ENCODE results near the gene COL9A3.
A peak's percentile ranks its signal among the peaks of the same experiment; 100 is the strongest.

Gene COL9A3

DNA sequence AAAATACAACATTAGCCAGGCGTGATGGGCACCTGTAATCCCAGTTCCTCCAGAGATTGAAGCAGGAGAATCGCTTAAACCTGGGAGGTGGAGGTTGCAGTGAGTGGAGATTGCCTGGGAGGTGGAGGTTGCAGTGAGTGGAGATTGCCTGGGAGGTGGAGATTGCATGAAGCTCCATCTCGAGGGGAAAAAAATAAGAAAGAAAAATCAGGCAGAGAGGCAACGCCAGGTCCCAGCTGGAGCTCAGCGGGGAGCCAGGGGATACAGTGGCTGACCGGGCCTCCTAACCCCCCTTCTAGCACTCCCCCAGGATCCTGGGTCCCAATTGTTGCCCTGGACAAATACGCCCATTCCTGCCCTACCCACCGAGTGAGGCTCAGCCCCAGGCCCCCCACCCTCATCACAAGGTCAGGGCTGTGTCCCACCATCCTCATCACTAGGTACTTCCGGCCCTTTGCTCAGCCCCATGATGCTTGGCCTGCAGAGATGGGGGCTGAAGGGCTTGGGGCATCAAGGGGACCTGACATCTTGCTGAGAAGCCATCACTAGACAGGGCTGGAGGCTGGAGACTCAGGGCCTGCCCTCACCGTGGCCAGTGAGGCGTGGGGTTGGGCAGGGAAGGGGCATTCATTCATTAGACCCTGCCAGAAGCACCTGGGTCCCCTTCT is 10.3 kb upstream of the COL9A3 start:
- H3K4me3 ChIP-seq (ENCODE audit: low read length): peak overlapping the region; percentile 68; the same call in 1 of the 2 replicates
- no peak for DNase-seq (ENCODE audit: low read depth, low spot score)

GRCh38 chr20:62807444-62808210 is 9.2 kb upstream of the COL9A3 start:
- no peak for DNase-seq (ENCODE audit: low read depth, low spot score)
- no peak overlapping the region for H3K4me3 ChIP-seq (ENCODE audit: low read length)

DNA sequence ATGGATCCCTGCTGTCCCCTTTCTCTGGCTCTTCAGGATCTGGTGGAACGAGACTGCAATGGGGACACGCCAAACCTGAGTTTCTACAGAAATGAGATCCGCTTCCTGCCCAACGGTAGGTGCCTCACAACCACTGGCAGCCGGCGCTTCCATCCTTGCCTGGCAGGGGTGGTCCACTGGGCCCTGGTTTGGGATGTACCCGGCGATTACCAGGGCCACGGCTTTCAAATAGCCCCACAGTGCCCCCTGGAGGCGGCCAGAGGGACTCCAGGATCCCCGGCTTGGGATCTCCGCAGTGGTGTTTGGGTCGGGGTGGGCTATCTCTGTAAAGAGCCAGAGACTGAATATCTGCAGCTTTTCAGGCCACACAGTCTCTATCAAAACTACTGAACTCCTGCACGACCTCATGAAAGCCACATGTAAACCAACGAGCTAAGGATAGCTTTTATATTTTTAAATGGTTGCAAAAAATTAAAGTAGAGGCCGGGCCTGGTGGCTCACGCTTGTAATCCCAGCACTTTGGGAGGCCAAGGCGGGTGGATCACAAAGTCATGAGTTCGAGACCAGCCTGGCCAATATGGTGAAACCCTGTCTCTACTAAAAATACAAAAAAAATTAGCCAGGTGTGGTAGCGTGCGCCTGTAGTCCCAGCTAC is 8.5 kb upstream of the COL9A3 start:
- H3K4me3 ChIP-seq (ENCODE audit: low read length): no peak overlapping the region
- no peak for DNase-seq (ENCODE audit: low read depth, low spot score)

GRCh38 chr20:62809530-62810428 is 7.1 kb upstream of the COL9A3 start:
- DNase-seq (ENCODE audit: low read depth, low spot score): no peak
- no peak overlapping the region for H3K4me3 ChIP-seq (ENCODE audit: low read length)

- no peak for DNase-seq (ENCODE audit: low read depth, low spot score)
- H3K4me3 ChIP-seq (ENCODE audit: low read length): no peak overlapping the region
Observed at GRCh38 chr20:62811320-62811719, 5.5 kb upstream of the COL9A3 start.

DNA sequence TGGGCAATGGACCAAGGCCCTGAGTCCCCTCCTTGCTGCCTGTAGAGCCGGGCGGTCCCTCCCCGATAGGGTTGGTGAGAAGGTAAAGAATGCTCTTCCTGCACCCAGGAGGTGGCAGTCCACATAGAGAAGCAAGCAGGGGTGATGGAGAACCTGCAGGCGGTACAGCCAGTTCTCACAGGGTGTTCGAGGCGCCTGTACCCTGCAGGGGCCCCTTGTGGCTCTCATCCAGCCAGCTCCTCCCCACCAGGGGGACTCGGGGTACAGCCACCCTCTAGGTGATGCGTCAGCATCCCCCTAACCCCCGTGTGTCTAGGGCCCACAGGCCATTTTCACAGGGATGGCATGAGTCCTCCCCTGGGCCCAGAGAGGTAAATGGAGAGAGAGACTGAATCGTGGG is 5.1 kb upstream of the COL9A3 start:
- no peak for DNase-seq (ENCODE audit: low read depth, low spot score)
- no peak overlapping the region for H3K4me3 ChIP-seq (ENCODE audit: low read length)

DNA sequence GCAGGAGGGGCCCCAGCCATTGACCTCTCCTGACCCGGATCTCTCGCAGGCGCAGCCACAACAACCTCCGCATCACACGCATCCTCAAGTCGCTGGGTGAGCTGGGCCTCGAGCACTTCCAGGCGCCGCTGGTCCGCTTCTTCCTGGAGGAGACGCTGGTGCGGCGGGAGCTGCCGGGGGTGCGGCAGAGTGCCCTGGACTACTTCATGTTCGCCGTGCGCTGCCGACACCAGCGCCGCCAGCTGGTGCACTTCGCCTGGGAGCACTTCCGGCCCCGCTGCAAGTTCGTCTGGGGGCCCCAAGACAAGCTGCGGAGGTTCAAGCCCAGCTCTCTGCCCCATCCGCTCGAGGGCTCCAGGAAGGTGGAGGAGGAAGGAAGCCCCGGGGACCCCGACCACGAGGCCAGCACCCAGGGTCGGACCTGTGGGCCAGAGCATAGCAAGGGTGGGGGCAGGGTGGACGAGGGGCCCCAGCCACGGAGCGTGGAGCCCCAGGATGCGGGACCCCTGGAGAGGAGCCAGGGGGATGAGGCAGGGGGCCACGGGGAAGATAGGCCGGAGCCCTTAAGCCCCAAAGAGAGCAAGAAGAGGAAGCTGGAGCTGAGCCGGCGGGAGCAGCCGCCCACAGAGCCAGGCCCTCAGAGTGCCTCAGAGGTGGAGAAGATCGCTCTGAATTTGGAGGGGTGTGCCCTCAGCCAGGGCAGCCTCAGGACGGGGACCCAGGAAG is 4.5 kb upstream of the COL9A3 start:
- DNase-seq (ENCODE audit: low read depth, low spot score): no peak
- H3K4me3 ChIP-seq (ENCODE audit: low read length): no peak overlapping the region

DNA sequence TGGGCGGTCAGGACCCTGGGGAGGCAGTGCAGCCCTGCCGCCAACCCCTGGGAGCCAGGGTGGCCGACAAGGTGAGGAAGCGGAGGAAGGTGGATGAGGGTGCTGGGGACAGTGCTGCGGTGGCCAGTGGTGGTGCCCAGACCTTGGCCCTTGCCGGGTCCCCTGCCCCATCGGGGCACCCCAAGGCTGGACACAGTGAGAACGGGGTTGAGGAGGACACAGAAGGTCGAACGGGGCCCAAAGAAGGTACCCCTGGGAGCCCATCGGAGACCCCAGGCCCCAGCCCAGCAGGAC is 4.0 kb upstream of the COL9A3 start:
- H3K4me3 ChIP-seq (ENCODE audit: low read length): no peak overlapping the region
- DNase-seq (ENCODE audit: low read depth, low spot score): no peak

- no peak for DNase-seq (ENCODE audit: low read depth, low spot score)
Observed at GRCh38 chr20:62813588-62813987, 3.3 kb upstream of the COL9A3 start.

DNA sequence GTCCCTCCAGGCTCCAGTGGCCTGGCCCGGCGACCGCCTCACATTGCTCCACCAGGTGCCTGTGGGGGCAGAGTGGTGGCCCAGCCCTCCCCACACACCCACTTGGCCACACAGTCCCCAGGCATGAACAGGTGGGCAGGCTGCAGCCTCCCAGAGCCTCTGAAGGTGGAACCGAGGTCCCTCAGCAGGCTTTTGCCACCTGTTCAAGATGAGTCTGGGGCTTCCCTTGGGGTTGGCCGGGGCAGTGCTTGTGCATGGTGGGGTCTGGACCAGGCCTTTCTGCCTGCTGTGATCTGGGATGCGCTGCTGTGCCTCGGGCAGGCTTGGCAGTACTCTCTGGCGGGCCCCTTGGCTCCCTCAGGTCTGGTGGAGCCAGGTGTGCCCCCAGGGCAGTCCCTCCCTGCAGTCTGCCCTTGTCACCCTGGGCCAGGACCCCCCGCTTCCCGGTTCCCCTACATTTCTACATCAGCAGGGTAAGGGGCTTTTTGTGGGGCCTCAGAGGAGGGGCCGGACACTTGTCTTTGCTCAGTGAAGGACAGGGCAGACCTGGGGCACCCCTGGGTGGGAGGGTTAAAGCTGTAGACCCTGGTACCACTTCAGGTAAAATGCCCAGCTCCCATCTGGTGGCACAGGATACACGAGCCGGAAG is 2.7 kb upstream of the COL9A3 start:
- no peak for DNase-seq (ENCODE audit: low read depth, low spot score)
- H3K4me3 ChIP-seq (ENCODE audit: low read length): no peak overlapping the region

More at GRCh38 chr20:62813588-62813987, 3.3 kb upstream of the COL9A3 start:
- H3K4me3 ChIP-seq (ENCODE audit: low read length): no peak overlapping the region

DNA sequence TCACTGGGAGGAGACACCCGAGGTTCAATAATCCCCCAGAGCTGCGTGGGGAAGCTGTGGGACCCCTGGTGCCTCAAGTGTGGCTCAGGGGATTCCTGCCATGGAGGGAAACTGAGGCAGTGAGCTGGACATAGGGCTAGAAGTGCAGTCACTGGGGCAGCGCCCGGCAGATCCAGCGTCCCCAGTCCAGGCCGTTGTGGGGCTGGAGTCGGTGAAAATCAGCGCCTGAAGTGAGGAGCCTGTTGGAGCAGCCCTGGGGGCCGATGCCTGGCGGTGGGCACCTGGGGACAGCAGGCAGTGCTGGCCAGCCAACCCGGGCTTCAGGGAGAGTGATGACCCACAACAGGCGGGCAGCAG is 2.2 kb upstream of the COL9A3 start:
- no peak for DNase-seq (ENCODE audit: low read depth, low spot score)
- no peak overlapping the region for H3K4me3 ChIP-seq (ENCODE audit: low read length)

DNA sequence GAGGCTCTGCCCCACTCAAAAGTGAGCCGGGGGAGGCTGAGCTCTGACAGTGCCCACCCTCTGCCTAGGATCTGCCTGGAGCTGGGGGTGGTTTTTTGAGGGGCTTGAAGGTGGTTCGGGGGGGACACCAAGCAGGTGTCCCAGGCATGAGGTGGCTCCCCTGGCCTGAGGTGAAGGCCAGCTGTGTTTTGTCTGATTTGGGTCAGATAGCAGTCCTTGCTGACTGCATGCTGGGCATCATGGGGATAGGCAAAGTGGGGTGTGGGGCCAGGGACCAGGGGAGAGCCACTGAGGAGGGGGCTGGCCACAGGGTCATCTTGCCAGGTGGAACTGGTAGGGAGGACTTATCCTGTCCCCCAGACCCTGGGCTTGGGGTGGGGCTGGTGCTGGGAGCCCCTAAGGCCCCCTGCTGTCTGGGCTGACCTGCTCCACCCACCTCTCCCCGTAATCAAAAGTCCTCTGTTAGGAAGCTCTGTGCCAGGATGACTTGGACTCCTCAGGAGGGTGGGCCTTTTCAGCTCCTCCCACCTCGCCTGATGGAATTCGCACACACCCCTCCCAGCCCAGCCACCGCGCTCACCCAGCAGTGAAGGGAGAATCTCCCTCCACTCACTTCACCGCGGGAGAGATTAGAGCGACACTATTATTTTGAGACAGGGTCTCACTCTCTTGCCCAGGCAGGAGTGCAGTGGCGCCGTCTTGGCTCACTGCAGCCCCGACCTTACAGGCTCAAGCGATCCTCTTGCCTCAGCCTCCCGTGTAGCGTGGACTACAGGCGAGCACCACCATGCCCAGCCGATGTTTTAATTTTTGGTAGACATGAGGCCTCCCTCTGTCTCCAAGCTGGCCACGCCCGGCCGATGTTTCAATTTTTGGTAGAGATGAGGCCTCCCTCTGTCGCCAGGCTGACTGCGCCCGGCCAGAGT is 1.5 kb upstream of the COL9A3 start:
- no peak overlapping the region for H3K4me3 ChIP-seq (ENCODE audit: low read length)
- DNase-seq (ENCODE audit: low read depth, low spot score): no peak

DNA sequence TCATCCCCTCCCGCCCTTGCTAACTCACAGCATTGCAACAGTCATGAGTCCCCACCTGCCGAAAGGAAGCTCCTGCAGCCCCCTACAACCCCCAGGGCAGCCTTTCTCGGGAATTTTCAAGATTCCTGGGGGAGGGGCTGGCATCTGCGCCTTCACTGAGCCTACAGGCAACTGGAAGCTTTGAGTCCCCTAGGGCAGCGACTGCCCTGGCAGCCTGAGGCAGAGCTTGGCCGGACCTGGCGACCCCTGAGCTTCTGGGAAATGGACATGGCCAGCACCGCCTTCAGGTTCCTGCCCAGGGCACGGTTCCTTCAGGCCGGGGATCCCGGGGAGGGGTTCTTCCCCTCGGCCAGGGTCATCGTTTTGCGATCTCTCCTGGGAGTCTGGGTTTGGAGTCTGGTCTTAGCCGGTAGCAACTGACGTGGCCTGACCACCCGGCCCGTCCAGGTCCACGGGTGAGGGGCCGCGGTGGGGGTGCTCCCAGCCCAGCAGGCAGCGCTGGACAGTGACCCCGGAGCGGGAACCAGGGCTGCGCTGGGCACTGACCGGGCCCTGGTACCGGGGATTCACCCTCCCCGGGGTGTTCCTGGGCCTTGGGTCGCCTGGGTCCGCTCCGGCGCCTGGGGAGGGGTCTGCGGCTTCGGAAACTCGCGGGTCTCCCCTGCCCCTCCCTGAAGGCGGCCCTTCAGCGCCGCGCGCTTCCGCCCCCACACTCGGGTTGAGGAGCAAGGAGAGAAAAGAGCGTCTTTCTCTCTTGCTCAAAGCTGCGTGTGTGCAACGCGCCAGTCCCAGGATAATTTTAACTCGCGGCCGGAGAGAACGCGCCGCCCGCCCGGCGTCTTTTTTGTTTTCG is 593 bp upstream of the COL9A3 start:
- no peak for DNase-seq (ENCODE audit: low read depth, low spot score)
- H3K4me3 ChIP-seq (ENCODE audit: low read length): peak overlapping the region; percentile 21; the same call in 1 of the 2 replicates

GRCh38 chr20:62817975-62818591 is 1.2 kb downstream of the COL9A3 start:
- H3K4me3 ChIP-seq (ENCODE audit: low read length): no peak overlapping the region
- DNase-seq (ENCODE audit: low read depth, low spot score): no peak

DNA sequence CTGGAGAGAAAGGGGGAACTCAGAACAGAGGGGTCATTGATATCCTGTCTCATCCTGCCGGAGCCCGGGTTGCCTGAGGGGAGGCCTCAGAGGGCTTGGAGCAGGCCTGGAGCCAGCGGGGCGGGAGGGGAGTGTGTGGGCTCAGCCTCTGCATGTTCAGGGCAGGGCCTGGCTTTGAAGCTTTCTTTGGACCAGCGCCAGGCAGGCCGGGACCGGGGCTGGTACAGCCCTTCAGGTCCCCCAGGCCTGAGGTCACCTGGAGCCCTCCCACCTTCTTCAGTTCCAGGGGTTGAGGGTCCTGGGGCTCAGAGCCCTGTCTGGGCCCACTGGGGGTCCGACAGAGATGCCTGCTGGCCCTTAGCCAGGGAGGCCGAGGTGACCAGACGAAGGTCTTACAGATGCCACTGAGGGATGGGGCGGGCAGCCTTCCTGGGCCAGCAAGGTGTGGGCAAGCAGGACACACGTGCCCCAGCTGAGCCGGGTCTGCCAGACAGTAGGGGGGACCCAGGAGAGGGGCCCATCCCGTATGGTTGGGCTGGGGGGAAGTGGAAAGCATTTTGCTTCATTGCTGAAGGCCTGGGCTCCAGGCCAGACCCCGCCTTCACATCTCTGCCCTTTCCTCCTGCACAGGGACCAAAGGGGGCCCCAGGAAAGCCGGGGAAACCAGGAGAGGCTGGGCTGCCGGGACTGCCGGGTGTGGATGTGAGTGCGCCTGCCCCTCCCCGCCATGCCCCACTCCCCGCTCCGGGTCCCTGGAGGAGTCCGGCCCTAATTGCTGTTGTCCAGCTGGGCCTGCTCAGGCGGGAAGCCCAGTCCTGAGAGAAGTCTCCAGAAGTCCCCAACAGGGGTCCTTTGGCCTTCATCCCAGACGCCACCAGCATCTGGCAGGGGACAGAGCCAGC is 2.0 kb downstream of the COL9A3 start:
- no peak overlapping the region for H3K4me3 ChIP-seq (ENCODE audit: low read length)
- DNase-seq (ENCODE audit: low read depth, low spot score): no peak

Measured in Jurkat, Clone E6-1 (cell line).